T1000 (cell line): ENCODE data around the gene IRX2.

Experiments
- DNase-seq: peaks from one replicate; lab custom pipeline; 2025; ENCODE audit warnings: mixed read lengths; lab: John Stamatoyannopoulos, UW

The IRX2 gene

GRCh38 chr5:2756211-2757152, 5.0 kb upstream of the IRX2 start:
- no peak for DNase-seq

- DNase-seq = no peak
Measured at GRCh38 chr5:2755681-2756171, 4.2 kb upstream of the IRX2 start.

GRCh38 chr5:2755076-2755680, 3.7 kb upstream of the IRX2 start:
- no peak for DNase-seq

GRCh38 chr5:2754581-2755075, 3.2 kb upstream of the IRX2 start:
- DNase-seq = no peak

- DNase-seq = no peak
Measured at GRCh38 chr5:2753452-2754420, 2.3 kb upstream of the IRX2 start.

- DNase-seq = no peak
Measured at GRCh38 chr5:2752821-2753439, 1.5 kb upstream of the IRX2 start.

- DNase-seq = peak; percentile 46
Measured at GRCh38 chr5:2752059-2752820, 763 bp upstream of the IRX2 start.

GRCh38 chr5:2750758-2751464, 566 bp downstream of the IRX2 start:
- no peak for DNase-seq

GRCh38 chr5:2750026-2750757, 1.3 kb downstream of the IRX2 start:
- DNase-seq = no peak

GRCh38 chr5:2749514-2750025, 1.9 kb downstream of the IRX2 start:
- no peak for DNase-seq

- DNase-seq = no peak
Measured at GRCh38 chr5:2748861-2749513, 2.5 kb downstream of the IRX2 start.

- no peak for DNase-seq
Measured at GRCh38 chr5:2748179-2748860, 3.2 kb downstream of the IRX2 start.

GRCh38 chr5:2747363-2748162, 3.9 kb downstream of the IRX2 start:
- DNase-seq = no peak

GRCh38 chr5:2746561-2747032, 4.9 kb downstream of the IRX2 start:
- DNase-seq = no peak

- DNase-seq = no peak
Measured at GRCh38 chr5:2744485-2744884, 7.0 kb downstream of the IRX2 start.

- no peak for DNase-seq
Measured at GRCh38 chr5:2742921-2743679, 8.4 kb downstream of the IRX2 start.
